A549 (cell line): ENCODE results near the gene CYP4F3. TPM values are rescaled to one million over a fixed set of nuclear protein-coding genes. Genes with fewer than 3 reads are reported as not detected.
"Not testable (repeated sequence)": the region's sequence is repeated elsewhere in the genome, so short reads cannot be mapped to it uniquely, and the experiment has no call there.

ENCODE experiments used
- ATAC-seq, 2 experiments: fragments of 200-7000 bp in 1 of 2; fragments of >200 bp in 1 of 2; cut with Nextera tagmentation in 1 of 2; cut with Tn5 transposase in 1 of 2; 3 replicates each; pipeline versions ENCODE4 v1.8.0 to v1.9.1; 2018 to 2020; ENCODE audit warnings: mild to moderate bottlenecking in 1 of 2, moderate library complexity in 1 of 2
- CTCF ChIA-PET: fragments of 300-600 bp; sonication (Branson Sonifier 250); formaldehyde crosslinking; extraction: SDS; loops from one replicate; lab custom pipeline; 2021; ENCODE audit warnings: antibody characterized with exemption, inconsistent platforms; lab: Yijun Ruan, JAX
- POLR2A ChIA-PET: fragments of 350-600 bp; formaldehyde crosslinking; extraction: SDS; loops from one replicate; lab custom pipeline; 2021; ENCODE audit warnings: antibody characterized with exemption, inconsistent platforms; lab: Yijun Ruan, JAX
- DNase-seq, 2 experiments: peaks; one replicate each; pipeline versions ENCODE4 v3.0.0 to v3.0.0-alpha.2; 2011 to 2016; ENCODE audit warnings: low read depth in 1 of 2, low spot score in 1 of 2
- FAIRE-seq: peaks from 2 replicates; lab custom pipeline; 2011; peaks lifted over from hg19 to GRCh38; lab: Jason Lieb, UNC
- H3K27ac ChIP-seq, 2 experiments: fragments of >200 bp; sonication (Bioruptor Twin); formaldehyde crosslinking; 3 replicates each; pipeline ENCODE4 v1.5.1; 2016 to 2017
- H3K4me1 ChIP-seq: fragments of >200 bp; sonication (Bioruptor Twin); formaldehyde crosslinking; 3 replicates; pipeline ENCODE4 v1.6.1; 2016
- H3K4me2 ChIP-seq: fragments of >200 bp; sonication (Bioruptor Twin); formaldehyde crosslinking; 3 replicates; pipeline ENCODE4 v1.6.1; 2016
- H3K4me3 ChIP-seq: fragments of >200 bp; sonication (Bioruptor Twin); formaldehyde crosslinking; 3 replicates; pipeline ENCODE4 v1.5.1; 2016
- H3K9me3 ChIP-seq: fragments of >200 bp; sonication (Bioruptor Twin); formaldehyde crosslinking; 3 replicates; pipeline ENCODE4 v1.6.1; 2016
- BHLHE40 ChIP-seq: IDR thresholded peaks from 2 replicates; pipeline ENCODE4 v1.6.1; 2012; ENCODE audit warnings: low read depth, low read length, inconsistent platforms
- CHD4 ChIP-seq: fragments of 200-600 bp; sonication (generic); IDR thresholded peaks from 2 replicates; pipeline ENCODE4 v1.6.1; 2016; ENCODE audit warnings: antibody characterized with exemption, mild to moderate bottlenecking, borderline replicate concordance
- EHMT2 ChIP-seq: fragments of 200-600 bp; sonication (generic); IDR thresholded peaks from 2 replicates; pipeline ENCODE4 v1.6.1; 2016; ENCODE audit warnings: antibody characterized with exemption, low read depth, mild to moderate bottlenecking, moderate library complexity
- FOSB ChIP-seq: fragments of 250-450 bp; sonication (Bioruptor Pico); IDR thresholded peaks from 2 replicates; pipeline ENCODE4 v1.5.0; 2020; ENCODE audit warnings: mild to moderate bottlenecking, moderate library complexity
- FOXS1 ChIP-seq: fragments of 250-450 bp; sonication (Bioruptor Pico); IDR thresholded peaks from 2 replicates; pipeline ENCODE4 v1.5.0; 2020; ENCODE audit warnings: mild to moderate bottlenecking, moderate library complexity
- GATA3 ChIP-seq: IDR thresholded peaks from 2 replicates; pipeline ENCODE4 v1.6.1; 2012; ENCODE audit warnings: borderline replicate concordance
- HEYL ChIP-seq: fragments of 250-450 bp; sonication (Bioruptor Pico); IDR thresholded peaks from 2 replicates; pipeline ENCODE4 v1.8.0; 2021; ENCODE audit warnings: mild to moderate bottlenecking, moderate library complexity
- HOXA7 ChIP-seq: fragments of 250-450 bp; sonication (Bioruptor Pico); IDR thresholded peaks from 2 replicates; pipeline ENCODE4 v1.5.0; 2020; ENCODE audit warnings: mild to moderate bottlenecking, moderate library complexity
- HOXB5 ChIP-seq: fragments of 250-450 bp; sonication (Bioruptor Pico); IDR thresholded peaks from 2 replicates; pipeline ENCODE4 v1.5.0; 2020; ENCODE audit warnings: mild to moderate bottlenecking, moderate library complexity
- JUN ChIP-seq, 2 experiments: fragments of >200 bp; sonication (Bioruptor Twin); formaldehyde crosslinking; IDR thresholded peaks; 2 replicates in 1 of 2; 3 replicates in 1 of 2; pipeline ENCODE4 v1.6.1; 2016 to 2017
- MAFK ChIP-seq: fragments of 450-650 bp; IDR thresholded peaks from 2 replicates; pipeline ENCODE4 v1.6.1; 2014; ENCODE audit not compliant: partially characterized antibody
- MAZ ChIP-seq: fragments of 150-350 bp; IDR thresholded peaks from 2 replicates; pipeline ENCODE4 v1.6.1; 2014; ENCODE audit warnings: antibody characterized with exemption, low read depth, low read length, borderline replicate concordance
- NFE2L2 ChIP-seq: fragments of 150-350 bp; conservative IDR thresholded peaks from 2 replicates; pipeline ENCODE4 v1.6.1; 2014; ENCODE audit warnings: low read length
- PHF8 ChIP-seq: fragments of 200-600 bp; sonication (generic); IDR thresholded peaks from 2 replicates; pipeline ENCODE4 v1.6.1; 2016; ENCODE audit warnings: low read depth, mild to moderate bottlenecking, antibody characterized with exemption, moderate library complexity, borderline replicate concordance
- POLR2AphosphoS2 ChIP-seq: conservative IDR thresholded peaks from 2 replicates; pipeline ENCODE4 v1.6.1; 2012; ENCODE audit warnings: low read length, improper control_type of control experiment, inconsistent platforms
- SMC3 ChIP-seq: fragments of >200 bp; sonication (Bioruptor Twin); formaldehyde crosslinking; IDR thresholded peaks from 3 replicates; pipeline ENCODE4 v1.6.1; 2018; ENCODE audit warnings: inconsistent platforms
- SREBF2 ChIP-seq: fragments of 450-650 bp; IDR thresholded peaks from 2 replicates; pipeline ENCODE4 v1.6.1; 2014; ENCODE audit warnings: mild to moderate bottlenecking, moderate library complexity
- WGBS: methylation state at CpG from one replicate; pipeline ENCODE4 v1.1.6; 2017; ENCODE audit errors: missing lambda C conversion rate; 5-methylcytosine and 5-hydroxymethylcytosine counted together
- polyA plus RNA-seq, 4 experiments: library from polyadenylated mRNA; depleted of rRNA in 3 of 4; stranded (reverse); fragments of >200 nt; fragmentation: RNase III in 1 of 4; extraction: RNeasy Plus Mini Kit Qiagen cat#74134 plus additional on column Dnase treatment in 1 of 4; gene quantifications; 2 replicates in 3 of 4; 3 replicates in 1 of 4; pipeline ENCODE4 v1.2.3, GENCODE V29; 2011 to 2017
- TF ChIP-seq, protein P1 (sequence below): fragments of >200 bp; sonication (Bioruptor Twin); formaldehyde crosslinking; IDR thresholded peaks from 3 replicates; pipeline ENCODE4 v1.5.1; 2016
- TF ChIP-seq, protein P2 (sequence below): fragments of >200 bp; sonication (Bioruptor Twin); formaldehyde crosslinking; IDR thresholded peaks from 3 replicates; pipeline ENCODE4 v1.6.1; 2016
- TF ChIP-seq, protein P3 (sequence below): fragments of 250-450 bp; sonication (Bioruptor Pico); IDR thresholded peaks from 2 replicates; pipeline ENCODE4 v1.5.0; 2020; ENCODE audit warnings: low read depth, mild to moderate bottlenecking, moderate library complexity

Gene CYP4F3
- polyA plus RNA-seq, 2 of the 4 experiments (the other 2 are of a cell fraction), result 8.9 to 33.2 TPM

DNA sequence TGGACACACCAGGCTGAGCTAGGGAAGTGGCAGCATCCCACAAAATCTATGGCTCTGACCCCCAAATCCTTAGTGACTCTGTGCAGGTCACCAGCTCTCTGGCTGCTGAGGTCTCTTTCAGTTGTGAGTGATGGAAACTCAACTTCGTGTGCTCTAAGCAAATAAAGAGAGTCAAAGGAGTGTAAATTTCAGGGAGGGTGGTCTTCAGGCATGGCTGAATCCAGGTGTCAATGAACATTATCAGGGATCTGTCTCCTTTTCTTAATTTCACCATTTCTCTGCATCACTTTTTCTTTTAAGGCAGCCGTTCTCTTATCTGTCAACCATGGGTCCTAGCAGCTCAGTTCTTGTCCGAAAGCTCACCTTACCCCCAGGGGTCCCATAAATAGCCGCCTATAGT, 38.4 kb downstream of the CYP4F3 start:
- TF ChIP-seq, protein P1, sequence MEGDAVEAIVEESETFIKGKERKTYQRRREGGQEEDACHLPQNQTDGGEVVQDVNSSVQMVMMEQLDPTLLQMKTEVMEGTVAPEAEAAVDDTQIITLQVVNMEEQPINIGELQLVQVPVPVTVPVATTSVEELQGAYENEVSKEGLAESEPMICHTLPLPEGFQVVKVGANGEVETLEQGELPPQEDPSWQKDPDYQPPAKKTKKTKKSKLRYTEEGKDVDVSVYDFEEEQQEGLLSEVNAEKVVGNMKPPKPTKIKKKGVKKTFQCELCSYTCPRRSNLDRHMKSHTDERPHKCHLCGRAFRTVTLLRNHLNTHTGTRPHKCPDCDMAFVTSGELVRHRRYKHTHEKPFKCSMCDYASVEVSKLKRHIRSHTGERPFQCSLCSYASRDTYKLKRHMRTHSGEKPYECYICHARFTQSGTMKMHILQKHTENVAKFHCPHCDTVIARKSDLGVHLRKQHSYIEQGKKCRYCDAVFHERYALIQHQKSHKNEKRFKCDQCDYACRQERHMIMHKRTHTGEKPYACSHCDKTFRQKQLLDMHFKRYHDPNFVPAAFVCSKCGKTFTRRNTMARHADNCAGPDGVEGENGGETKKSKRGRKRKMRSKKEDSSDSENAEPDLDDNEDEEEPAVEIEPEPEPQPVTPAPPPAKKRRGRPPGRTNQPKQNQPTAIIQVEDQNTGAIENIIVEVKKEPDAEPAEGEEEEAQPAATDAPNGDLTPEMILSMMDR, result no peak
- TF ChIP-seq, protein P2, sequence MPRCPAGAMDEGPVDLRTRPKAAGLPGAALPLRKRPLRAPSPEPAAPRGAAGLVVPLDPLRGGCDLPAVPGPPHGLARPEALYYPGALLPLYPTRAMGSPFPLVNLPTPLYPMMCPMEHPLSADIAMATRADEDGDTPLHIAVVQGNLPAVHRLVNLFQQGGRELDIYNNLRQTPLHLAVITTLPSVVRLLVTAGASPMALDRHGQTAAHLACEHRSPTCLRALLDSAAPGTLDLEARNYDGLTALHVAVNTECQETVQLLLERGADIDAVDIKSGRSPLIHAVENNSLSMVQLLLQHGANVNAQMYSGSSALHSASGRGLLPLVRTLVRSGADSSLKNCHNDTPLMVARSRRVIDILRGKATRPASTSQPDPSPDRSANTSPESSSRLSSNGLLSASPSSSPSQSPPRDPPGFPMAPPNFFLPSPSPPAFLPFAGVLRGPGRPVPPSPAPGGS, result no peak
- Histone ChIP-seq H3K4me3 (no peak overlapping the region), H3K27ac (no peak overlapping the region), H3K4me1 (no peaks in the 10 kb centered on the region), H3K4me2 (no peak overlapping the region), H3K9me3 (no peaks in the 10 kb centered on the region)
- ChIA-PET POLR2A (no interaction called here), CTCF (no interaction called here)
- WGBS, result 22% methylated on average over 4 of the region's 4 CpGs
- FAIRE-seq, result no peak
- DNase-seq, result no peak
- no peak for ATAC-seq

DNA sequence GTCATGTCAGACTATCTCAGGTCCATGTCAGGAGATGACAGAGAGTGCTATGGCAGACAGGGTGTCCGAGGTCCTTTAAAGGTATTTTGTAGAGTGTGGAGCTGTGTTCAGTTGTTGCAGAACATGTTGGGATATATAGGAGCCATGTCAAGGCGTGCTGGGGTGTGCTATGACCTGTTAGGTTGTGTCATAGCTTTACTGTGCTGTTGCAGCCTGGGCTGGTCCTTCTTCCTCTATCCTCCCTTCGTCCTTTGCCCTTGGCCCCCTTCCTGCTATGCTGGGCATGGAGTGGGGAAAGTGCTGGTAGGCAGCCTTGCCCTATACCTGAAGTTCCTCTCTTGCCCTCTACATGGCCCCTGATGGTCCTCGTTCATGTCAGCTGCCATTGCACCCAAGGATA, 39.2 kb downstream of the CYP4F3 start:
- FAIRE-seq, H3K9me3 ChIP-seq, DNase-seq, CTCF ChIA-PET, H3K4me3 ChIP-seq, POLR2A ChIA-PET, H3K4me1 ChIP-seq, ATAC-seq, H3K4me2 ChIP-seq, H3K27ac ChIP-seq: not testable (repeated sequence)
- WGBS, result 60% methylated on average over 4 of the region's 4 CpGs

DNA sequence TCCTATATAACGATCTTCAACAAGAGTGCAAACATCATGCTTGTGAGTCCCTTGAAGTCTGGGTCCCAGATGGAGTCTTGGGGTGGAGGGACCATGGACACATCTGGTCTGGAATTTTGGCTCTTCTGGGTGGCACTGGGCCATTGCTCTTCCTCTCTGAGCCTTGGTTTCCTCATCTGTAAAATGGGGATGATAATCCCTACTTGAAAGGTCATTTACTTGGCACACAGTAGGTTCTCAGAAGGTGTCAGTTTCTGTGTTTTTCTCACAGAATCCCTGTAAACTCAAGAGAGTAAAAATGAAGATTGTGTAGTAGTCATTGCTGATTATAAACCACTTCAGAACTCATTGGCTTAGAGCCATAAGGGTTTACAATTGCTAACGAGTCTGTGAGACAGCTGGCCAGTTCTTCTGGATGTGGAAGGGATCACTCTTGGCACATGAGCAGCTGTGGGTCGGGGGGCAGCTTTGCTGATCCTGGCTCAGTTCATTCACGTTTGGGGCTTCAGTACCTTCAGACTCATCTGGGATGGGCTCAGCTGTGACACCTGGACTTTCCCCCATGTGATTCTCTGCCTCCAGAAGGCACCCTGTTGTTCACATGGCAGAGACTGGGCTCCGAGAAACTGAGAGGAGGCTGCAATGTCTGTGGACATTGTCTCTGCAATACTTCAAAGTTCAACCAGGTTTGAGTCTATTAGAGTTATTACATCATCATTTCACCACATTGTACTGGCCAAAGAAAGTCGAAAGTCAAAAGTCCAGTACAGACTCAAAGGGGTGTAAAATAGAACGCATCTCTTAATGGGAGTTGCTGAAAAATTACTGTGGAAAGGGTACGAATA, 40.0 kb downstream of the CYP4F3 start:
- ATAC-seq, result no peak
- CTCF ChIA-PET, result no interaction called here
- Histone ChIP-seq H3K4me1 (no peaks in the 10 kb centered on the region), H3K4me2 (no peak overlapping the region), H3K4me3 (no peak overlapping the region), H3K9me3 (no peaks in the 10 kb centered on the region), H3K27ac (no peak overlapping the region)
- 49% methylated on average over 7 of the region's 8 CpGs for WGBS
- TF ChIP-seq HOXB5 (CRISPR knock-in tag) (no peak), FOSB (CRISPR knock-in tag) (no peak), FOXS1 (CRISPR knock-in tag) (no peak), HEYL (no peak), POLR2AphosphoS2 (no peak), GATA3 (no peak), JUN (IDR thresholded peaks at IDR 0.05) (no peak), PHF8 (no peak), EHMT2 (no peak), CHD4 (no peak), SREBF2 (no peak), HOXA7 (CRISPR knock-in tag) (no peak), SMC3 (no peak), BHLHE40 (no peak), MAFK (no peak), NFE2L2 (no peak), MAZ (no peak)
- TF ChIP-seq, protein P2, result no peak
- TF ChIP-seq, protein P3, sequence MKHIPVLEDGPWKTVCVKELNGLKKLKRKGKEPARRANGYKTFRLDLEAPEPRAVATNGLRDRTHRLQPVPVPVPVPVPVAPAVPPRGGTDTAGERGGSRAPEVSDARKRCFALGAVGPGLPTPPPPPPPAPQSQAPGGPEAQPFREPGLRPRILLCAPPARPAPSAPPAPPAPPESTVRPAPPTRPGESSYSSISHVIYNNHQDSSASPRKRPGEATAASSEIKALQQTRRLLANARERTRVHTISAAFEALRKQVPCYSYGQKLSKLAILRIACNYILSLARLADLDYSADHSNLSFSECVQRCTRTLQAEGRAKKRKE, result no peak
- DNase-seq, result no peak
- POLR2A ChIA-PET, result no interaction called here
- no peak for FAIRE-seq
